ENCODE data around the gene ADAMTS13.
A peak's percentile ranks its signal among the peaks of the same experiment; 100 is the strongest.

DNA sequence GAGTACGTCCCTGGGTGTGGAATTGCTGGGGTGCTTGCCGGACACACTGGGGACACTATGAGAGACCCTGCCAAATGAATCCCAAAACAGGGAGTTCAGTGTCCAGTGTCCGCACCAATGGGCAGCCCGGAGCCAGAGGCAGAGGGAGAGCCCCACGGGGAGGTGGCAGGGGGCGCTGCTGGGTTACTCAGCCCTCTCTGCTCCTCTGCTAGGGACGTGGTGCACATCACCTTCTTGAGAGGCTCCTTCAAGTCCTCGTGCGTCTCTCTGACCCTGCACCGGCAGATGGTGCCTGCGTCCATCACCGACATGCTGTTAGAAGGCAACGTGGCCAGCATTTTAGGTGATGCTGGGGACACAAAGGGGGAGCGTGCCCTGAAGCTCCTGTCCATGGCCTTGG is 25.2 kb upstream of the ADAMTS13 start:
- no peak for TF ChIP-seq EZH2phosphoT487 (IDR thresholded peaks at IDR 0.05)
- TF ChIP-seq, protein P1, sequence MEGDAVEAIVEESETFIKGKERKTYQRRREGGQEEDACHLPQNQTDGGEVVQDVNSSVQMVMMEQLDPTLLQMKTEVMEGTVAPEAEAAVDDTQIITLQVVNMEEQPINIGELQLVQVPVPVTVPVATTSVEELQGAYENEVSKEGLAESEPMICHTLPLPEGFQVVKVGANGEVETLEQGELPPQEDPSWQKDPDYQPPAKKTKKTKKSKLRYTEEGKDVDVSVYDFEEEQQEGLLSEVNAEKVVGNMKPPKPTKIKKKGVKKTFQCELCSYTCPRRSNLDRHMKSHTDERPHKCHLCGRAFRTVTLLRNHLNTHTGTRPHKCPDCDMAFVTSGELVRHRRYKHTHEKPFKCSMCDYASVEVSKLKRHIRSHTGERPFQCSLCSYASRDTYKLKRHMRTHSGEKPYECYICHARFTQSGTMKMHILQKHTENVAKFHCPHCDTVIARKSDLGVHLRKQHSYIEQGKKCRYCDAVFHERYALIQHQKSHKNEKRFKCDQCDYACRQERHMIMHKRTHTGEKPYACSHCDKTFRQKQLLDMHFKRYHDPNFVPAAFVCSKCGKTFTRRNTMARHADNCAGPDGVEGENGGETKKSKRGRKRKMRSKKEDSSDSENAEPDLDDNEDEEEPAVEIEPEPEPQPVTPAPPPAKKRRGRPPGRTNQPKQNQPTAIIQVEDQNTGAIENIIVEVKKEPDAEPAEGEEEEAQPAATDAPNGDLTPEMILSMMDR (IDR thresholded peaks at IDR 0.05) = peak; percentile 62
